Measurements from ENCODE around the gene P4HA2.

DNA sequence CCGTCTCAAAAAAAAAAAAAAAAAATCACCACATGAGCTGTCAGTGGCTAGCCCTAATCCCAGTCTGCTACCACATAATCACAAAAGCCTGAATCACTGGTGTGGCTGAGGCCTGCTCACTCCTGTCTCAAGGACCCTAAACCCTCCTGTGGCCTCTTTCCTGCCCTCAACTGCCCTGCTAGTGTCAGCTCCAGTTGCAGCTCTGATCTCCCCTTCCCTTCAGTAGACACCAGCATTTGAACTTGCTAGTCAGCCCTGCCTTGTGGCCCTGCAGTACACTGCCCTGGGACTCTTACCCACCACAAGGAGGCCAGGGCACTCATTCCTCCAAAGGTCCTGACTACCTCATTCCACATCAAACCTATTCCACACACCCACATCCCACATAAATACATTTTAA lies 9.5 kb upstream of the P4HA2 start:
- TF ChIP-seq CTCF (IDR thresholded peaks at IDR 0.05) (no peak), POLR2A (IDR thresholded peaks at IDR 0.05) (no peak)
